WTC11 (cell line): ENCODE measurements around the gene GOSR1. TPM values are rescaled to one million over a fixed set of nuclear protein-coding genes. Genes with fewer than 3 reads are reported as not detected.
"Not testable (repeated sequence)": the region's sequence is repeated elsewhere in the genome, so short reads cannot be mapped to it uniquely, and the experiment has no call there.

Source experiments
- ATAC-seq: fragments of 200-7000 bp; cut with Tn5 transposase; 2 replicates; pipeline ENCODE4 v1.10.0; 2021; ENCODE audit warnings: mild to moderate bottlenecking, moderate library complexity
- CTCF ChIA-PET: fragments of 300-600 bp; sonication (Branson Sonifier 250); formaldehyde crosslinking; loops from one replicate; lab custom pipeline; 2021; ENCODE audit warnings: antibody characterized with exemption; lab: Charles Lee
- POLR2A ChIA-PET: fragments of 350-600 bp; sonication (Branson Sonifier 250); formaldehyde crosslinking; loops from one replicate; lab custom pipeline; 2021; ENCODE audit warnings: antibody characterized with exemption; lab: Charles Lee
- DNase-seq: peaks from one replicate; pipeline ENCODE4 v3.0.0; 2021; ENCODE audit warnings: low spot score
- H3K27ac Mint-ChIP-seq: 2 replicates; pipeline ENCODE4 v1.8.0; 2021; ENCODE audit warnings: mixed read lengths
- H3K27me3 Mint-ChIP-seq: 2 replicates; pipeline ENCODE4 v1.8.0; 2021; ENCODE audit warnings: low read depth, mild to moderate bottlenecking, moderate library complexity, mixed read lengths
- H3K36me3 Mint-ChIP-seq: 2 replicates; pipeline ENCODE4 v1.8.0; 2021; ENCODE audit warnings: mixed read lengths
- H3K4me1 Mint-ChIP-seq: 2 replicates; pipeline ENCODE4 v1.8.0; 2022; ENCODE audit warnings: mixed read lengths
- H3K4me3 Mint-ChIP-seq: 2 replicates; pipeline ENCODE4 v1.8.0; 2021; ENCODE audit warnings: mild to moderate bottlenecking, moderate library complexity, mixed read lengths
- H3K9me3 Mint-ChIP-seq: 2 replicates; pipeline ENCODE4 v1.8.0; 2021; ENCODE audit warnings: mixed read lengths
- AR ChIP-seq: fragments of 250-450 bp; sonication (Bioruptor Pico); IDR thresholded peaks from 2 replicates; pipeline ENCODE4 v1.9.0; 2021; ENCODE audit warnings: mild to moderate bottlenecking
- ATF1 ChIP-seq: sonication (generic); formaldehyde crosslinking; IDR thresholded peaks from 2 replicates; pipeline ENCODE4 v1.8.1; 2023; ENCODE audit warnings: mild to moderate bottlenecking, moderate library complexity, missing genetic modification reagents
- CREB1 ChIP-seq: sonication (generic); formaldehyde crosslinking; IDR thresholded peaks from 2 replicates; pipeline ENCODE4 v1.8.0; 2023; ENCODE audit warnings: mild to moderate bottlenecking, missing genetic modification reagents
- CTCF ChIP-seq: fragments of 200-600 bp; IDR thresholded peaks from 2 replicates; pipeline ENCODE4 v1.8.0; 2022; ENCODE audit warnings: antibody characterized with exemption
- E2F5 ChIP-seq: sonication (generic); formaldehyde crosslinking; IDR thresholded peaks from 2 replicates; pipeline ENCODE4 v1.8.1; 2022; ENCODE audit warnings: mild to moderate bottlenecking, moderate library complexity, missing genetic modification reagents
- IRF2 ChIP-seq: sonication (generic); formaldehyde crosslinking; IDR thresholded peaks from 2 replicates; pipeline ENCODE4 v1.8.0; 2022; ENCODE audit warnings: low read depth, missing genetic modification reagents, borderline replicate concordance
- MXD4 ChIP-seq: fragments of 250-450 bp; sonication (Bioruptor Pico); IDR thresholded peaks from 2 replicates; pipeline ENCODE4 v1.8.0; 2021; ENCODE audit warnings: mild to moderate bottlenecking, moderate library complexity, borderline replicate concordance
- NFYB ChIP-seq: sonication (generic); formaldehyde crosslinking; conservative IDR thresholded peaks from 2 replicates; pipeline ENCODE4 v1.8.0; 2022; ENCODE audit warnings: low read depth, missing genetic modification reagents
- TEAD4 ChIP-seq: sonication (generic); formaldehyde crosslinking; IDR thresholded peaks from 2 replicates; pipeline ENCODE4 v1.8.0; 2022; ENCODE audit warnings: mild to moderate bottlenecking, missing genetic modification reagents
- ZBTB21 ChIP-seq: sonication (generic); formaldehyde crosslinking; IDR thresholded peaks from 2 replicates; pipeline ENCODE4 v1.8.1; 2023; ENCODE audit warnings: mild to moderate bottlenecking, missing genetic modification reagents, borderline replicate concordance
- ZNF138 ChIP-seq: sonication (generic); formaldehyde crosslinking; conservative IDR thresholded peaks from 2 replicates; pipeline ENCODE4 v1.8.1; 2022; ENCODE audit warnings: mild to moderate bottlenecking, moderate library complexity, missing genetic modification reagents
- ZNF263 ChIP-seq: sonication (generic); formaldehyde crosslinking; IDR thresholded peaks from 2 replicates; pipeline ENCODE4 v1.8.1; 2022; ENCODE audit warnings: low read depth, mild to moderate bottlenecking, moderate library complexity, missing genetic modification reagents
- ZNF317 ChIP-seq: sonication (generic); formaldehyde crosslinking; IDR thresholded peaks from 2 replicates; pipeline ENCODE4 v1.8.1; 2023; ENCODE audit warnings: low read depth, mild to moderate bottlenecking, moderate library complexity, missing genetic modification reagents, borderline replicate concordance
- ZNF423 ChIP-seq: fragments of 250-450 bp; sonication (Bioruptor Pico); IDR thresholded peaks from 2 replicates; pipeline ENCODE4 v2.1.2; 2022; ENCODE audit warnings: mild to moderate bottlenecking, moderate library complexity
- ZNF671 ChIP-seq: fragments of 250-450 bp; sonication (Bioruptor Pico); IDR thresholded peaks from 2 replicates; pipeline ENCODE4 v1.8.0; 2021; ENCODE audit warnings: mild to moderate bottlenecking
- total RNA-seq: library from RNA; stranded (reverse); gene quantifications from 3 replicates; pipeline ENCODE4 v1.2.3, GENCODE V29; 2021
- TF ChIP-seq, protein P1 (sequence below): sonication (generic); formaldehyde crosslinking; IDR thresholded peaks from 2 replicates; pipeline ENCODE4 v1.8.1; 2023; ENCODE audit warnings: mild to moderate bottlenecking, missing genetic modification reagents
- TF ChIP-seq, protein P2 (sequence below): sonication (generic); formaldehyde crosslinking; IDR thresholded peaks from 2 replicates; pipeline ENCODE4 v1.8.1; 2023; ENCODE audit warnings: mild to moderate bottlenecking, missing genetic modification reagents, borderline replicate concordance
- TF ChIP-seq, protein P3 (sequence below): sonication (generic); formaldehyde crosslinking; IDR thresholded peaks from 2 replicates; pipeline ENCODE4 v1.8.0; 2023; ENCODE audit warnings: missing genetic modification reagents
- TF ChIP-seq, protein P4 (sequence below): fragments of 250-450 bp; sonication (Bioruptor Pico); IDR thresholded peaks from 2 replicates; pipeline ENCODE4 v2.1.2; 2022; ENCODE audit warnings: mild to moderate bottlenecking, moderate library complexity

Gene GOSR1
- total RNA-seq, 1 experiment from 2014 or later: 37.4 TPM

DNA sequence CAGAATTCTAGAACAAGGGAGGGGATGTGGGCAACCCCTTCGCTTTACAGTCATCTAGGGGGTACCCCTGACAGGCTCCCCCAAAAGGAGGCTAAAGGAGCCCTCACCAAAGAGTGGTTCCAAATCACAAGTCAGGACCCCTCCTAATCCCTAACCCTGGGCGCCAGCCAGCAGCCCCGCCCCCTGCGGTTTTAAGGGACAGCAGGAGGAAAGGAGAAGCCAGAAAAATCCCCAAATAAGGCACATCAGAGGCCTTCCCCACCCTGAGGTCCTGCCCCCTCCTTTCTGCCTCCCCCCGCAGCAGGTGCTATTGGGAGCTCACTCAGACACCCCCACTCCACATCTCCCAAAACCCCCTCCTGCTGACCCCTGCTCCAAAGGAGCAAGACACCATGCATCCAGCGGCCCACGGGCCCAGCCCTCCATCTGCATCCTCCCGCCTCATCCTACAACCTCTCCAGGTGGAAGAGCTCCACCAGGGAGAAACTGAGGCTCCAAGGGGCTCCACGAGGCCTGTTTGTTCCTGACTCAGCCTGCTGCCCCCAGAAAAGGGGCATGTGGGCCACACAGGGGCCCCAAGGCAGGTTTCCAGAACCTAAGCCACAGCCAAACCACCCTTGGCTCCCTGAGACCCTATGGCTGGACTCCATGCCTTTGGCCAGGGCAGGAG, 93.5 kb downstream of the GOSR1 start:
- Mint-ChIP-seq H3K27me3 (peaks cover 3% of the 10 kb centered on the region; the same call in 1 of the 2 replicates), H3K27ac (no peak overlapping the region), H3K9me3 (no peaks in the 10 kb centered on the region), H3K4me3 (no peak overlapping the region), H3K36me3 (no peaks in the 10 kb centered on the region), H3K4me1 (peaks cover 17% of the 10 kb centered on the region)
- CTCF ChIA-PET: no interaction called here
- ATAC-seq (no peak), DNase-seq (no peak)
- no peak for TF ChIP-seq ZNF423
- no peak for TF ChIP-seq ZNF671 (CRISPR knock-in tag)
- no peak for TF ChIP-seq IRF2
- no peak for TF ChIP-seq MXD4 (CRISPR knock-in tag)
- no peak for TF ChIP-seq ZNF263 (CRISPR knock-in tag)
- TF ChIP-seq NFYB (CRISPR knock-in tag): no peak
- TF ChIP-seq CREB1 (CRISPR knock-in tag): no peak
- no peak for TF ChIP-seq ZBTB21
- TF ChIP-seq, protein P1, sequence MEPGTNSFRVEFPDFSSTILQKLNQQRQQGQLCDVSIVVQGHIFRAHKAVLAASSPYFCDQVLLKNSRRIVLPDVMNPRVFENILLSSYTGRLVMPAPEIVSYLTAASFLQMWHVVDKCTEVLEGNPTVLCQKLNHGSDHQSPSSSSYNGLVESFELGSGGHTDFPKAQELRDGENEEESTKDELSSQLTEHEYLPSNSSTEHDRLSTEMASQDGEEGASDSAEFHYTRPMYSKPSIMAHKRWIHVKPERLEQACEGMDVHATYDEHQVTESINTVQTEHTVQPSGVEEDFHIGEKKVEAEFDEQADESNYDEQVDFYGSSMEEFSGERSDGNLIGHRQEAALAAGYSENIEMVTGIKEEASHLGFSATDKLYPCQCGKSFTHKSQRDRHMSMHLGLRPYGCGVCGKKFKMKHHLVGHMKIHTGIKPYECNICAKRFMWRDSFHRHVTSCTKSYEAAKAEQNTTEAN (CRISPR knock-in tag): no peak
- TF ChIP-seq, protein P2, sequence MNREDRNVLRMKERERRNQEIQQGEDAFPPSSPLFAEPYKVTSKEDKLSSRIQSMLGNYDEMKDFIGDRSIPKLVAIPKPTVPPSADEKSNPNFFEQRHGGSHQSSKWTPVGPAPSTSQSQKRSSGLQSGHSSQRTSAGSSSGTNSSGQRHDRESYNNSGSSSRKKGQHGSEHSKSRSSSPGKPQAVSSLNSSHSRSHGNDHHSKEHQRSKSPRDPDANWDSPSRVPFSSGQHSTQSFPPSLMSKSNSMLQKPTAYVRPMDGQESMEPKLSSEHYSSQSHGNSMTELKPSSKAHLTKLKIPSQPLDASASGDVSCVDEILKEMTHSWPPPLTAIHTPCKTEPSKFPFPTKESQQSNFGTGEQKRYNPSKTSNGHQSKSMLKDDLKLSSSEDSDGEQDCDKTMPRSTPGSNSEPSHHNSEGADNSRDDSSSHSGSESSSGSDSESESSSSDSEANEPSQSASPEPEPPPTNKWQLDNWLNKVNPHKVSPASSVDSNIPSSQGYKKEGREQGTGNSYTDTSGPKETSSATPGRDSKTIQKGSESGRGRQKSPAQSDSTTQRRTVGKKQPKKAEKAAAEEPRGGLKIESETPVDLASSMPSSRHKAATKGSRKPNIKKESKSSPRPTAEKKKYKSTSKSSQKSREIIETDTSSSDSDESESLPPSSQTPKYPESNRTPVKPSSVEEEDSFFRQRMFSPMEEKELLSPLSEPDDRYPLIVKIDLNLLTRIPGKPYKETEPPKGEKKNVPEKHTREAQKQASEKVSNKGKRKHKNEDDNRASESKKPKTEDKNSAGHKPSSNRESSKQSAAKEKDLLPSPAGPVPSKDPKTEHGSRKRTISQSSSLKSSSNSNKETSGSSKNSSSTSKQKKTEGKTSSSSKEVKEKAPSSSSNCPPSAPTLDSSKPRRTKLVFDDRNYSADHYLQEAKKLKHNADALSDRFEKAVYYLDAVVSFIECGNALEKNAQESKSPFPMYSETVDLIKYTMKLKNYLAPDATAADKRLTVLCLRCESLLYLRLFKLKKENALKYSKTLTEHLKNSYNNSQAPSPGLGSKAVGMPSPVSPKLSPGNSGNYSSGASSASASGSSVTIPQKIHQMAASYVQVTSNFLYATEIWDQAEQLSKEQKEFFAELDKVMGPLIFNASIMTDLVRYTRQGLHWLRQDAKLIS (CRISPR knock-in tag): no peak
- TF ChIP-seq, protein P3, sequence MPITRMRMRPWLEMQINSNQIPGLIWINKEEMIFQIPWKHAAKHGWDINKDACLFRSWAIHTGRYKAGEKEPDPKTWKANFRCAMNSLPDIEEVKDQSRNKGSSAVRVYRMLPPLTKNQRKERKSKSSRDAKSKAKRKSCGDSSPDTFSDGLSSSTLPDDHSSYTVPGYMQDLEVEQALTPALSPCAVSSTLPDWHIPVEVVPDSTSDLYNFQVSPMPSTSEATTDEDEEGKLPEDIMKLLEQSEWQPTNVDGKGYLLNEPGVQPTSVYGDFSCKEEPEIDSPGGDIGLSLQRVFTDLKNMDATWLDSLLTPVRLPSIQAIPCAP (CRISPR knock-in tag): no peak
- TF ChIP-seq ZNF317 (CRISPR knock-in tag): no peak
- TF ChIP-seq AR (CRISPR knock-in tag): no peak
- no peak for TF ChIP-seq CTCF
- no peak for TF ChIP-seq ATF1 (CRISPR knock-in tag)
- no peak for TF ChIP-seq E2F5 (CRISPR knock-in tag)
- TF ChIP-seq ZNF138: no peak
- TF ChIP-seq TEAD4 (CRISPR knock-in tag): no peak
- TF ChIP-seq, protein P4, sequence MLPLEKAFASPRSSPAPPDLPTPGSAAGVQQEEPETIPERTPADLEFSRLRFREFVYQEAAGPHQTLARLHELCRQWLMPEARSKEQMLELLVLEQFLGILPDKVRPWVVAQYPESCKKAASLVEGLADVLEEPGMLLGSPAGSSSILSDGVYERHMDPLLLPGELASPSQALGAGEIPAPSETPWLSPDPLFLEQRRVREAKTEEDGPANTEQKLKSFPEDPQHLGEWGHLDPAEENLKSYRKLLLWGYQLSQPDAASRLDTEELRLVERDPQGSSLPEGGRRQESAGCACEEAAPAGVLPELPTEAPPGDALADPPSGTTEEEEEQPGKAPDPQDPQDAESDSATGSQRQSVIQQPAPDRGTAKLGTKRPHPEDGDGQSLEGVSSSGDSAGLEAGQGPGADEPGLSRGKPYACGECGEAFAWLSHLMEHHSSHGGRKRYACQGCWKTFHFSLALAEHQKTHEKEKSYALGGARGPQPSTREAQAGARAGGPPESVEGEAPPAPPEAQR (CRISPR knock-in tag): no peak
- POLR2A ChIA-PET: no interaction called here

DNA sequence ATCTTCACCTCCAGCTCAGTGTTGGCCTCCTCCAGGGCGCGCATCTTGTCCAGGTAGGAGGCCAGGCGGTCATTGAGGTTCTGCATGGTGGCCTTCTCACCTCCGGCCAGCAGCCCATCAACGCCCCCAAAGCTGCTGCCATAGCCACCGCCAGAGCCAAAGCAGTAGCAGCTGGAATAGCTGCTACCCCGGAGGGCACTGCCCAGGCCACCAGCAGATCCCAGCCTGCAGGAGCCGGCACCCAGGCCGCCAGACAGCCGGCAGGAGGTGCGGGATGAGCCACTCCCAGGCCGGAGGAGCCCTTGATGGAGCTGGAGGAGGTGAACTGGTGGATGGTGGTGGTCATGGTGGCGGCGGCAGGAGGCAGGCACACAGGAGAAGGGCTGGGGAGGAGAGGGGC, 94.2 kb downstream of the GOSR1 start:
- H3K36me3 Mint-ChIP-seq, H3K4me3 Mint-ChIP-seq, POLR2A ChIA-PET, DNase-seq, ATAC-seq, H3K27ac Mint-ChIP-seq, H3K9me3 Mint-ChIP-seq, H3K27me3 Mint-ChIP-seq, CTCF ChIA-PET: not testable (repeated sequence)
- H3K4me1 Mint-ChIP-seq: peaks cover 12% of the 10 kb centered on the region
